Left lung (tissue), 10 donors: ENCODE measurements around the gene SCGB3A2. TPM values are rescaled to one million over a fixed set of nuclear protein-coding genes. Genes with fewer than 3 reads are reported as not detected.

Source experiments
- ATAC-seq: fragments of 200-7000 bp; cut with Tn5 transposase; one replicate; pipeline ENCODE4 v1.9.1; 2020; ENCODE audit warnings: moderate library complexity
- DNase-seq, 4 donors: peaks; one replicate each; pipeline ENCODE4 v3.0.0-alpha.2; 2013 to 2020
- H3K27ac ChIP-seq, 2 donors: fragments of 200-600 bp; sonication (generic) in 1 of 2; one replicate each; pipeline versions ENCODE4 v1.5.0 to v1.8.0; 2020 to 2021
- H3K27me3 ChIP-seq, 2 donors: fragments of 200-600 bp; sonication (generic) in 1 of 2; one replicate each; pipeline versions ENCODE4 v1.5.0 to v1.8.0; 2020 to 2021
- H3K36me3 ChIP-seq, 2 donors: fragments of 200-600 bp; sonication (generic) in 1 of 2; one replicate each; pipeline versions ENCODE4 v1.5.0 to v1.8.0; 2020 to 2021
- H3K4me1 ChIP-seq, 2 donors: fragments of 200-600 bp; one replicate each; pipeline ENCODE4 v1.8.0; 2021
- H3K4me3 ChIP-seq, 2 donors: fragments of 200-600 bp; sonication (generic) in 1 of 2; one replicate each; pipeline versions ENCODE4 v1.5.0 to v1.8.0; 2020 to 2021; ENCODE audit warnings: mild to moderate bottlenecking in 1 of 2
- H3K9me3 ChIP-seq, 2 donors: fragments of 200-600 bp; sonication (generic) in 1 of 2; one replicate each; pipeline versions ENCODE4 v1.5.0 to v1.8.0; 2020 to 2021
- intact Hi-C, 2 donors: fragments of 100-400 bp; cut with DNase I; formaldehyde crosslinking; loops; one replicate each; pipeline versions ENCODE4 v1.11.2 to v1.14.2; 2022
- polyA plus RNA-seq, 6 donors: library from polyadenylated mRNA; unstranded; fragments of 120-200 nt; gene quantifications; one replicate each; pipeline ENCODE4 v1.2.1, GENCODE V29; 2013; ENCODE audit not compliant: insufficient read length in 6 of 6
- total RNA-seq, 2 donors: library from RNA; stranded (reverse); fragmentation: NEBNext Ultra II Directional; extraction: Animal tissue kit (Norgen Biotek cat#: 25700); gene quantifications; one replicate each; pipeline ENCODE4 v1.2.1, GENCODE V29; 2021
- TF ChIP-seq, protein P1 (sequence below), 2 donors: fragments of 200-600 bp; sonication (generic) in 1 of 2; IDR thresholded peaks; one replicate each; pipeline versions ENCODE4 v1.5.0 to v1.8.0; 2021; ENCODE audit warnings: antibody characterized with exemption in 2 of 2
- donor health status: DM: no; HTN: yes; CAD: no.
- donor health status: DM: no; HTN: no; CAD: no.

SCGB3A2 gene
- total and polyA plus RNA-seq, 8 donors = 76.6 to 2,625 (median 1,609) TPM

DNA sequence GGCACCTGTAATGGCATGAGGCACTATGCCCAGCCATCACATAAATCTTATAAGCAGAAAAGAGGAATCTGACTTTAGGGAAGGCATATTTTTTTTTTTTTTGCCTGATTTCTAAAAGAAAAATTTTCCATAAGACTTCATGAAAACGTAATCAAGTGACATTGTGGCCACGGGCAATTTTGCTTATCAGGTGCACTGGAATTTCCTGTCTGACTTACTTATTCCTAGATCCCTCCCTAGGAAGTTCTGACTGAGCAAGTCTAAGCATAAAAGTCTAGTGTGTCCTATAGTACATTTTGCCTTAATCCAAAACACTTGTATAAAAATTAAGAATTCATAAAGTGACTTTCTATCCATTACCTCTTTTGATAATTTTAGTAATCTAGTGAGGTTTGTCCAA, 15.3 kb downstream of the SCGB3A2 start:
- DNase-seq = no peak
- intact Hi-C loops = no loop called here
- ATAC-seq = no peak
- H3K4me3 ChIP-seq = no peak overlapping the region
- H3K4me1 ChIP-seq = no peaks in the 10 kb centered on the region
- no peaks in the 10 kb centered on the region for H3K9me3 ChIP-seq
- no peaks in the 10 kb centered on the region for H3K36me3 ChIP-seq
- TF ChIP-seq, protein P1, sequence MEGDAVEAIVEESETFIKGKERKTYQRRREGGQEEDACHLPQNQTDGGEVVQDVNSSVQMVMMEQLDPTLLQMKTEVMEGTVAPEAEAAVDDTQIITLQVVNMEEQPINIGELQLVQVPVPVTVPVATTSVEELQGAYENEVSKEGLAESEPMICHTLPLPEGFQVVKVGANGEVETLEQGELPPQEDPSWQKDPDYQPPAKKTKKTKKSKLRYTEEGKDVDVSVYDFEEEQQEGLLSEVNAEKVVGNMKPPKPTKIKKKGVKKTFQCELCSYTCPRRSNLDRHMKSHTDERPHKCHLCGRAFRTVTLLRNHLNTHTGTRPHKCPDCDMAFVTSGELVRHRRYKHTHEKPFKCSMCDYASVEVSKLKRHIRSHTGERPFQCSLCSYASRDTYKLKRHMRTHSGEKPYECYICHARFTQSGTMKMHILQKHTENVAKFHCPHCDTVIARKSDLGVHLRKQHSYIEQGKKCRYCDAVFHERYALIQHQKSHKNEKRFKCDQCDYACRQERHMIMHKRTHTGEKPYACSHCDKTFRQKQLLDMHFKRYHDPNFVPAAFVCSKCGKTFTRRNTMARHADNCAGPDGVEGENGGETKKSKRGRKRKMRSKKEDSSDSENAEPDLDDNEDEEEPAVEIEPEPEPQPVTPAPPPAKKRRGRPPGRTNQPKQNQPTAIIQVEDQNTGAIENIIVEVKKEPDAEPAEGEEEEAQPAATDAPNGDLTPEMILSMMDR (IDR thresholded peaks at IDR 0.05) = no peak
- no peak overlapping the region for H3K27ac ChIP-seq
- H3K27me3 ChIP-seq = no peaks in the 10 kb centered on the region

DNA sequence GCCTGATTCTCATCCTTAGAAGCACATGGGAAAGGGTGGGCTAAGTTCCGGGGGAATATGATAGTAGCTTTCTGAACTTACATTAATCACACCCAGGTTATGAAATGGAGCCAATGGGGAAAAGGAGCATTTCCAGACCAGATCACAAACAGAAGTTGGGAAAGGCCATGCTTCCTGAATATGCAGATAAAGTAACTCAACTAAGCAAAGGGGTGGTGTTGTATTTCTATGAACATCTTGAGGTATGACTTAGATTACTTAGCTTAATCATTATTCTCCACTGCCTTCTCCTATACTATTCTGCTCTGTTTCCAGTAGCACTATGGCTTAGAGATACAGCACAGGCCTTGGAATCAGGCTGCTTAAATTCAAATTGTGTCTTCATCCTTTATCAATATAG, 17.4 kb downstream of the SCGB3A2 start:
- Histone ChIP-seq H3K4me1 (no peaks in the 10 kb centered on the region), H3K4me3 (no peak overlapping the region), H3K36me3 (no peaks in the 10 kb centered on the region), H3K27ac (no peak overlapping the region), H3K9me3 (no peaks in the 10 kb centered on the region), H3K27me3 (no peaks in the 10 kb centered on the region)
- TF ChIP-seq, protein P1 (IDR thresholded peaks at IDR 0.05) = no peak
- DNase-seq = no peak
- no peak for ATAC-seq
- intact Hi-C loops = no loop called here

DNA sequence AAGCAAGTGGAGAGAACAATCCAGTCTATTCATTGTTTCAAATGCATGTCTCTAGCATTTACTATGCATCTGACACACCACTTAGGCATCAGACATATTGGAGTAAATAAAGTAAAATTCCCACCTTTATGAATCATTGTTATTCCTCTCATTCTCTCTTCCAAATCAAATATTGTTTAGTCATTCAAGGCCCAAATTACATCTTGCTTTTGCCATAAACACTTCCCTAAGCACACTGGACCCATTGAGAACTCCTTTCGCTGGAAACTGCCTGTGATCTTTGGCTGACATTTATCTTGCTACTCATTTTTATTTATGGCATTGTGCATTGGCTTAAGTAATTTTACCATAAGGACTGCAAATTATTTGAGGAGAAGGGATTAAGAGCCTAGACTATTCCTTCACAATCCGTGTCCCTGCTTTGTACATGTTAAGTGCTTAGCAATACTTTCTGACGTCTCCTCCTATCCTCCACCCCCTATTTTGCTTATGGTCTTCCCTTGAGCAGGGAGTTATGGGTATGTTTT, 20.4 kb downstream of the SCGB3A2 start:
- H3K27ac ChIP-seq = no peak overlapping the region
- TF ChIP-seq, protein P1 (IDR thresholded peaks at IDR 0.05) = no peak
- no peaks in the 10 kb centered on the region for H3K9me3 ChIP-seq
- intact Hi-C loops = no loop called here
- H3K4me3 ChIP-seq = no peak overlapping the region
- DNase-seq = no peak
- ATAC-seq = no peak
- H3K27me3 ChIP-seq = no peaks in the 10 kb centered on the region
- no peaks in the 10 kb centered on the region for H3K4me1 ChIP-seq
- H3K36me3 ChIP-seq = no peaks in the 10 kb centered on the region

DNA sequence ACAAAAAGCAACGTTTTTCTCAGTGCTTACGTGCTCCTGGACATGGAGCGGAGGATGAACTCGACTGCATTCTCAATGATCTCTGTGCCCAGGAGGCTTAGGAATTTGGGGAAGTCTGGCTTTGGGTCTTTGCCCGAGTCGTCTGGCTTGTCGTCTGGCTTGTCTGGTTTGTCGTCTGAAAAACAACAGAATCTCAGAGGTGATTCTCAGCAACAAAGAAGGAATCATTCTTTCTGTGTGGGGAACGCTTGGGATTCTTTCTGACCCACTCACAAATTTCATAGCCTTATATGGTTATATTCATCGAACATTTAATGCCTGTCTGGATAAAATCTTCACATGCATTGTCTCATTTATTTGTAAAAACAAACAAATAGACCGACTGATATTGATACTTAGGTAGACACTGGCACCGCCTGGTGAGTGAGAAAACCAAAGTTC, 23.1 kb downstream of the SCGB3A2 start:
- DNase-seq = no peak
- ATAC-seq = no peak
- Histone ChIP-seq H3K27me3 (no peaks in the 10 kb centered on the region), H3K36me3 (no peaks in the 10 kb centered on the region), H3K4me1 (no peaks in the 10 kb centered on the region), H3K4me3 (no peak overlapping the region), H3K27ac (no peak overlapping the region), H3K9me3 (no peaks in the 10 kb centered on the region)
- TF ChIP-seq, protein P1 (IDR thresholded peaks at IDR 0.05) = no peak
- intact Hi-C loops = no loop called here

DNA sequence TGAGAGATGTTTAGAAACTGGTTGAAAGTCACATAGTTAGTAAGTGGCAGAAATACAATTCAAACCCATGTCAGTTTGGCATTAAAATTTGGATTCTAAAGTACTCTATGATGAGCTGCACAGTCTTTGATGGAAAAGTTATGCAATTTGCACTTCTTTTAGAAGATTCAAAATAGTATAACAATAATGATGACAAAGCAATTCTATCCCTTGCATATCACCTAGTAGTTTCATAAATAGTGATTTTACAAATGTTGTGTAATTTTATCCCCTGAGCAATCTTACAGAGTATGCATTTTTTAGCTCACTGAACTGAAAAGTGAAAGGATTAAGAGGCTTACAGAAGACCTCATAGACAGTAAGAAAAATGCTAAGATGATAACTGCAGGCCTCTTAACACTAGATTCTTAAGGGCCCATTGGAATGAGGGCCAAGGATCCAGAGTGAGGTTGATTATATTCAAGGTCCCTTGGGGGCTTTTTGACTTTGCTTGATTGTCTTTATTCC, 24.2 kb downstream of the SCGB3A2 start:
- intact Hi-C loops = no loop called here
- no peak for DNase-seq
- no peak for ATAC-seq

More for the DNA sequence above, 24.2 kb downstream of the SCGB3A2 start:
- no peak overlapping the region for H3K27ac ChIP-seq
- H3K36me3 ChIP-seq = no peaks in the 10 kb centered on the region
- TF ChIP-seq, protein P1 (IDR thresholded peaks at IDR 0.05) = no peak
- H3K4me1 ChIP-seq = no peaks in the 10 kb centered on the region
- no peaks in the 10 kb centered on the region for H3K9me3 ChIP-seq
- no peaks in the 10 kb centered on the region for H3K27me3 ChIP-seq
- H3K4me3 ChIP-seq = no peak overlapping the region
